COLO668 (cell line): ENCODE data around the gene TENM4.

ENCODE experiments used
- DNase-seq: peaks from one replicate; lab custom pipeline; 2025; ENCODE audit not compliant: unreplicated experiment; lab: John Stamatoyannopoulos, UW

TENM4 gene

GRCh38 chr11:79035881-79036280 is 404.9 kb downstream of the TENM4 start:
- DNase-seq: no peak

GRCh38 chr11:79033833-79034232 is 407.0 kb downstream of the TENM4 start:
- DNase-seq: no peak

- no peak for DNase-seq
Measured at GRCh38 chr11:79030448-79030847, 410.4 kb downstream of the TENM4 start.

- no peak for DNase-seq
Measured at GRCh38 chr11:79028225-79028624, 412.6 kb downstream of the TENM4 start.

GRCh38 chr11:79026803-79027445 is 413.9 kb downstream of the TENM4 start:
- no peak for DNase-seq

- DNase-seq: no peak
Measured at GRCh38 chr11:79025622-79026021, 415.2 kb downstream of the TENM4 start.

- DNase-seq: no peak
Measured at GRCh38 chr11:79025097-79025496, 415.7 kb downstream of the TENM4 start.

GRCh38 chr11:79022265-79022664 is 418.6 kb downstream of the TENM4 start:
- no peak for DNase-seq

GRCh38 chr11:79021601-79022000 is 419.2 kb downstream of the TENM4 start:
- DNase-seq: no peak

GRCh38 chr11:79019975-79020374 is 420.9 kb downstream of the TENM4 start:
- DNase-seq: no peak

GRCh38 chr11:79019277-79019676 is 421.6 kb downstream of the TENM4 start:
- no peak for DNase-seq

GRCh38 chr11:79018371-79018849 is 422.4 kb downstream of the TENM4 start:
- DNase-seq: no peak

- DNase-seq: no peak
Measured at GRCh38 chr11:79017811-79018210, 423.0 kb downstream of the TENM4 start.

GRCh38 chr11:79013509-79013908 is 427.3 kb downstream of the TENM4 start:
- DNase-seq: no peak

GRCh38 chr11:79011357-79011756 is 429.5 kb downstream of the TENM4 start:
- DNase-seq: no peak

- DNase-seq: no peak
Measured at GRCh38 chr11:79007771-79008402, 432.9 kb downstream of the TENM4 start.

- no peak for DNase-seq
Measured at GRCh38 chr11:79006854-79007253, 434.0 kb downstream of the TENM4 start.

GRCh38 chr11:78996007-78996406 is 444.8 kb downstream of the TENM4 start:
- DNase-seq: no peak

GRCh38 chr11:78995171-78995570 is 445.7 kb downstream of the TENM4 start:
- no peak for DNase-seq

- DNase-seq: no peak
Measured at GRCh38 chr11:78993802-78994430, 446.9 kb downstream of the TENM4 start.

GRCh38 chr11:78991681-78992080 is 449.1 kb downstream of the TENM4 start:
- DNase-seq: no peak

- no peak for DNase-seq
Measured at GRCh38 chr11:78990261-78990660, 450.6 kb downstream of the TENM4 start.
